ENCODE results near the gene CSRP1. TPM values are rescaled to one million over a fixed set of nuclear protein-coding genes. Genes with fewer than 3 reads are reported as not detected.

CSRP1 gene
- total RNA-seq, 2 donors from 2014 or later, result 2,051 to 3,060 TPM

GRCh38 chr1:201499191-201499590, 7.7 kb downstream of the CSRP1 start:
- Histone ChIP-seq H3K27me3 (replicated peaks; ENCODE audit: insufficient read depth) (no peaks in the 10 kb centered on the region), H3K36me3 (peaks cover 19% of the 10 kb centered on the region), H3K4me3 (no peak overlapping the region), H3K9me3 (no peaks in the 10 kb centered on the region), H3K27ac (peak overlapping the region; percentile 94 to 96), H3K4me1 (ENCODE audit: control insufficient read depth in 1 of 2, low read depth in 2 of 2) (peaks cover 61 to 96% of the 10 kb centered on the region in 2 donors)
- ATAC-seq (ENCODE audit: insufficient number of reproducible peaks, low FRiP score, low read depth) (no peak), DNase-seq (ENCODE audit: low spot score) (no peak)
- TF ChIP-seq, protein P1, sequence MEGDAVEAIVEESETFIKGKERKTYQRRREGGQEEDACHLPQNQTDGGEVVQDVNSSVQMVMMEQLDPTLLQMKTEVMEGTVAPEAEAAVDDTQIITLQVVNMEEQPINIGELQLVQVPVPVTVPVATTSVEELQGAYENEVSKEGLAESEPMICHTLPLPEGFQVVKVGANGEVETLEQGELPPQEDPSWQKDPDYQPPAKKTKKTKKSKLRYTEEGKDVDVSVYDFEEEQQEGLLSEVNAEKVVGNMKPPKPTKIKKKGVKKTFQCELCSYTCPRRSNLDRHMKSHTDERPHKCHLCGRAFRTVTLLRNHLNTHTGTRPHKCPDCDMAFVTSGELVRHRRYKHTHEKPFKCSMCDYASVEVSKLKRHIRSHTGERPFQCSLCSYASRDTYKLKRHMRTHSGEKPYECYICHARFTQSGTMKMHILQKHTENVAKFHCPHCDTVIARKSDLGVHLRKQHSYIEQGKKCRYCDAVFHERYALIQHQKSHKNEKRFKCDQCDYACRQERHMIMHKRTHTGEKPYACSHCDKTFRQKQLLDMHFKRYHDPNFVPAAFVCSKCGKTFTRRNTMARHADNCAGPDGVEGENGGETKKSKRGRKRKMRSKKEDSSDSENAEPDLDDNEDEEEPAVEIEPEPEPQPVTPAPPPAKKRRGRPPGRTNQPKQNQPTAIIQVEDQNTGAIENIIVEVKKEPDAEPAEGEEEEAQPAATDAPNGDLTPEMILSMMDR (IDR thresholded peaks at IDR 0.05), result no peak

GRCh38 chr1:201498621-201499020, 8.3 kb downstream of the CSRP1 start:
- H3K4me1 ChIP-seq (ENCODE audit: control insufficient read depth in 1 of 2, low read depth in 2 of 2), result peaks cover 67 to 97% of the 10 kb centered on the region in 2 donors
- peaks cover 25% of the 10 kb centered on the region for H3K36me3 ChIP-seq

GRCh38 chr1:201497935-201498509, 8.9 kb downstream of the CSRP1 start:
- Histone ChIP-seq H3K27ac (peak overlapping the region; percentile 4 to 96), H3K36me3 (peaks cover 28% of the 10 kb centered on the region), H3K4me3 (no peak overlapping the region), H3K27me3 (replicated peaks; ENCODE audit: insufficient read depth) (no peaks in the 10 kb centered on the region), H3K9me3 (no peaks in the 10 kb centered on the region), H3K4me1 (ENCODE audit: control insufficient read depth in 1 of 2, low read depth in 2 of 2) (peaks cover 72 to 99% of the 10 kb centered on the region in 2 donors)
- no peak for DNase-seq (ENCODE audit: low spot score)
- TF ChIP-seq, protein P1 (IDR thresholded peaks at IDR 0.05), result no peak
- no peak for ATAC-seq (ENCODE audit: insufficient number of reproducible peaks, low FRiP score, low read depth)

More at GRCh38 chr1:201498621-201499020, 8.3 kb downstream of the CSRP1 start:
- H3K4me3 ChIP-seq, result no peak overlapping the region
- no peaks in the 10 kb centered on the region for H3K27me3 ChIP-seq (replicated peaks; ENCODE audit: insufficient read depth)
- DNase-seq (ENCODE audit: low spot score) (no peak), ATAC-seq (ENCODE audit: insufficient number of reproducible peaks, low FRiP score, low read depth) (no peak)
- no peaks in the 10 kb centered on the region for H3K9me3 ChIP-seq
- peak overlapping the region; percentile 94 to 96 for H3K27ac ChIP-seq
- TF ChIP-seq, protein P1 (IDR thresholded peaks at IDR 0.05), result no peak

DNA sequence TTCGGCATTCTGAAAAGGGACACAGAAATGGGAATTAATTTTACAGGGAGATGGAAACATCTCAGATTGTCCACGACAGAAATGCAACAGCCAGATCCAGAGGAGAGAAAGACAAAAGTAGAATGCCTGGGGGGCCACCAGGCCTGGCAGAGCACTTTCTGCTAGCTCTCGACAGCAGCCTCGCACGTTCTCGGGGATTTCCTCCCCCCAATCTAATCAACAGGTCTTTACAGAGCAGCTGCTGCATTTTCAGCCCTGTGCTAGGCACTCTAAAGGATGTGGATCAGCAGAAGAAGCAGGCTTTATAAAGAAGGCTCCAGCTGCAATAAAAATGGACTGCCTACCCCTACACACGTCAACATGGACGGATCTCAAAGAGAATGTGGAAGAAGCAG, 10.6 kb downstream of the CSRP1 start:
- Histone ChIP-seq H3K36me3 (peaks cover 28% of the 10 kb centered on the region), H3K4me1 (ENCODE audit: control insufficient read depth in 1 of 2, low read depth in 2 of 2) (peaks cover 72 to 100% of the 10 kb centered on the region in 2 donors), H3K27me3 (replicated peaks; ENCODE audit: insufficient read depth) (no peaks in the 10 kb centered on the region), H3K4me3 (peak overlapping the region; percentile 21), H3K9me3 (no peaks in the 10 kb centered on the region), H3K27ac (peak overlapping the region; percentile 78 to 96)
- no peak for DNase-seq (ENCODE audit: low spot score)
- TF ChIP-seq, protein P1 (IDR thresholded peaks at IDR 0.05), result no peak
- no peak for ATAC-seq (ENCODE audit: insufficient number of reproducible peaks, low FRiP score, low read depth)

GRCh38 chr1:201495551-201496295, 11.2 kb downstream of the CSRP1 start:
- ATAC-seq (ENCODE audit: insufficient number of reproducible peaks, low FRiP score, low read depth) (peak; percentile 6), DNase-seq (ENCODE audit: low spot score) (no peak)
- TF ChIP-seq, protein P1 (IDR thresholded peaks at IDR 0.05), result no peak
- Histone ChIP-seq H3K4me3 (peak overlapping the region; percentile 21), H3K36me3 (peaks cover 30% of the 10 kb centered on the region), H3K27ac (peak overlapping the region; percentile 78 to 96), H3K9me3 (no peaks in the 10 kb centered on the region), H3K4me1 (ENCODE audit: control insufficient read depth in 1 of 2, low read depth in 2 of 2) (peaks cover 70 to 98% of the 10 kb centered on the region in 2 donors), H3K27me3 (replicated peaks; ENCODE audit: insufficient read depth) (no peaks in the 10 kb centered on the region)

Data from thoracic aorta (tissue), 2 donors.